ENCODE data around the gene COX8C.

COX8C gene

GRCh38 chr14:93333631-93334103 is 13.3 kb upstream of the COX8C start:
- H3K4me1 Mint-ChIP-seq: peaks cover 46% of the 10 kb centered on the region
- no peak for DNase-seq
- H3K9me3 Mint-ChIP-seq: peaks cover 26% of the 10 kb centered on the region
- H3K27me3 Mint-ChIP-seq (ENCODE audit: low read depth, poor library complexity): no peaks in the 10 kb centered on the region
- peak overlapping the region; percentile 97 for H3K27ac Mint-ChIP-seq
- H3K4me3 Mint-ChIP-seq: peak overlapping the region; percentile 81
- no peak for TF ChIP-seq CTCF (IDR thresholded peaks at IDR 0.05)
- H3K36me3 Mint-ChIP-seq (ENCODE audit: low read depth): peaks cover 38% of the 10 kb centered on the region

GRCh38 chr14:93337143-93337753 is 9.7 kb upstream of the COX8C start:
- H3K27ac Mint-ChIP-seq: no peak overlapping the region
- H3K27me3 Mint-ChIP-seq (ENCODE audit: low read depth, poor library complexity): no peaks in the 10 kb centered on the region
- no peak for TF ChIP-seq CTCF (IDR thresholded peaks at IDR 0.05)
- H3K36me3 Mint-ChIP-seq (ENCODE audit: low read depth): peaks cover 57% of the 10 kb centered on the region
- H3K4me1 Mint-ChIP-seq: peaks cover 17% of the 10 kb centered on the region
- H3K9me3 Mint-ChIP-seq: peaks cover 51% of the 10 kb centered on the region
- DNase-seq: no peak
- no peak overlapping the region for H3K4me3 Mint-ChIP-seq

- DNase-seq: no peak
- H3K27me3 Mint-ChIP-seq (ENCODE audit: low read depth, poor library complexity): no peaks in the 10 kb centered on the region
- no peak overlapping the region for H3K27ac Mint-ChIP-seq
- peaks cover 57% of the 10 kb centered on the region for H3K9me3 Mint-ChIP-seq
- no peak for TF ChIP-seq CTCF (IDR thresholded peaks at IDR 0.05)
- peaks cover 63% of the 10 kb centered on the region for H3K36me3 Mint-ChIP-seq (ENCODE audit: low read depth)
- peaks cover 17% of the 10 kb centered on the region for H3K4me1 Mint-ChIP-seq
- no peak overlapping the region for H3K4me3 Mint-ChIP-seq
These were observed 9.1 kb upstream of the COX8C start for GRCh38 chr14:93337884-93338283.

- peaks cover 64% of the 10 kb centered on the region for H3K36me3 Mint-ChIP-seq (ENCODE audit: low read depth)
- DNase-seq: no peak
- no peaks in the 10 kb centered on the region for H3K27me3 Mint-ChIP-seq (ENCODE audit: low read depth, poor library complexity)
- peak overlapping the region; percentile 21 for H3K4me3 Mint-ChIP-seq
- H3K9me3 Mint-ChIP-seq: peaks cover 75% of the 10 kb centered on the region
- peak overlapping the region; percentile 58 for H3K27ac Mint-ChIP-seq
- no peak for TF ChIP-seq CTCF (IDR thresholded peaks at IDR 0.05)
- H3K4me1 Mint-ChIP-seq: peaks cover 22% of the 10 kb centered on the region
These were observed 3.7 kb upstream of the COX8C start for GRCh38 chr14:93343266-93343665.

- H3K4me1 Mint-ChIP-seq: peaks cover 28% of the 10 kb centered on the region
- peak overlapping the region; percentile 95 for H3K27ac Mint-ChIP-seq
- H3K9me3 Mint-ChIP-seq: peaks cover 77% of the 10 kb centered on the region
- no peaks in the 10 kb centered on the region for H3K27me3 Mint-ChIP-seq (ENCODE audit: low read depth, poor library complexity)
- peak overlapping the region; percentile 36 for H3K4me3 Mint-ChIP-seq
- no peak for TF ChIP-seq CTCF (IDR thresholded peaks at IDR 0.05)
- peaks cover 64% of the 10 kb centered on the region for H3K36me3 Mint-ChIP-seq (ENCODE audit: low read depth)
- DNase-seq: no peak
These were observed 3.2 kb upstream of the COX8C start for GRCh38 chr14:93343797-93344196.

- peaks cover 36% of the 10 kb centered on the region for H3K4me1 Mint-ChIP-seq
- no peak overlapping the region for H3K27ac Mint-ChIP-seq
- no peak for DNase-seq
- H3K27me3 Mint-ChIP-seq (ENCODE audit: low read depth, poor library complexity): no peaks in the 10 kb centered on the region
- H3K9me3 Mint-ChIP-seq: peaks cover 48% of the 10 kb centered on the region
- TF ChIP-seq CTCF (IDR thresholded peaks at IDR 0.05): no peak
- H3K4me3 Mint-ChIP-seq: no peak overlapping the region
- H3K36me3 Mint-ChIP-seq (ENCODE audit: low read depth): peaks cover 44% of the 10 kb centered on the region
These were observed 868 bp downstream of the COX8C start for GRCh38 chr14:93347850-93348249.
